Measurements from ENCODE around the gene NPFF. TPM values are rescaled to one million over a fixed set of nuclear protein-coding genes. Genes with fewer than 3 reads are reported as not detected.
"Not testable (repeated sequence)": the region's sequence is repeated elsewhere in the genome, so short reads cannot be mapped to it uniquely, and the experiment has no call there.

The NPFF gene
- total RNA-seq, 1 donor from 2014 or later = not detected

- Mint-ChIP-seq H3K4me1 (peaks cover 3% of the 10 kb centered on the region), H3K27me3 (no peaks in the 10 kb centered on the region), H3K9me3 (no peaks in the 10 kb centered on the region), H3K27ac (no peak overlapping the region), H3K36me3 (ENCODE audit: low read depth) (peaks cover 63% of the 10 kb centered on the region), H3K4me3 (no peak overlapping the region)
- intact Hi-C loops (cut with micrococcal nuclease) = no loop called here
- DNase-seq = no peak
These were observed 24.6 kb downstream of the NPFF start for GRCh38 chr12:53482626-53483168.

DNA sequence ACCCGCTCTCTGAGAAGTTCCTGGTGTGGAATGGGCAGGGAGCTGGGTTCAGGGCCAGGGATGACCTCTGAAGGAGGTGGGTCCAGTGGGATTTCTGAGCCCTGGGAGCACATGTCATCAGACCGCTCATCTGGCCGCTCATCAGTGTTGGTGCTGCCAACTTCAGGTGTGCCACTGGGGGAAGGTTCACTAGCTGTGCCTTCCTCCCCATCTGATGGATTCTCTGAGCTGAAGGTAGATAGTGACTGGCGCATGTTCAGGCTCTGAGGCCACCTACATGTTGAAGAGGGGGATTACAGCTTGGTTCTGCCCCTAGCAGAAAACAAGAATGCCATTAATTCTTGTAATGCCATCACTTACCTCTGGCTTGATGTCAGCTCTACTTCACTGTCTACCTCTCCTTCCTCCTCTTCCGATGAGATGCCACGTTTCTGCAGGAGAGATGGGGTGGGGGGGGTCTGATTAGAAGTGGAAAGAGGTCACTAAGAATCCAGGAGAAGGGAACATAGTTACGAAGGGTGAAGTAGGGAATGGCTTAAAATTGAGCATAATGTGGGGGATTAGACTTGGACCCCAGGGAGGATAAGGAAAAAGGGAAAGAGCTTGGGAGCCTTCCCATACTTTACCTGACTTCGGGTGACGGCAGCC, 25.2 kb downstream of the NPFF start:
- no peak for DNase-seq
- Mint-ChIP-seq H3K36me3 (ENCODE audit: low read depth) (peaks cover 63% of the 10 kb centered on the region), H3K4me1 (no peaks in the 10 kb centered on the region), H3K9me3 (no peaks in the 10 kb centered on the region), H3K27ac (peak overlapping the region; percentile 20), H3K27me3 (no peaks in the 10 kb centered on the region), H3K4me3 (no peak overlapping the region)
- intact Hi-C loops (cut with micrococcal nuclease) = no loop called here

- H3K4me1 Mint-ChIP-seq; DNase-seq; H3K27me3 Mint-ChIP-seq; H3K9me3 Mint-ChIP-seq; intact Hi-C loops (cut with micrococcal nuclease); H3K27ac Mint-ChIP-seq; H3K4me3 Mint-ChIP-seq: not testable (repeated sequence)
- H3K36me3 Mint-ChIP-seq (ENCODE audit: low read depth) = peaks cover 67% of the 10 kb centered on the region
These were observed 25.8 kb downstream of the NPFF start for GRCh38 chr12:53481458-53481857.

DNA sequence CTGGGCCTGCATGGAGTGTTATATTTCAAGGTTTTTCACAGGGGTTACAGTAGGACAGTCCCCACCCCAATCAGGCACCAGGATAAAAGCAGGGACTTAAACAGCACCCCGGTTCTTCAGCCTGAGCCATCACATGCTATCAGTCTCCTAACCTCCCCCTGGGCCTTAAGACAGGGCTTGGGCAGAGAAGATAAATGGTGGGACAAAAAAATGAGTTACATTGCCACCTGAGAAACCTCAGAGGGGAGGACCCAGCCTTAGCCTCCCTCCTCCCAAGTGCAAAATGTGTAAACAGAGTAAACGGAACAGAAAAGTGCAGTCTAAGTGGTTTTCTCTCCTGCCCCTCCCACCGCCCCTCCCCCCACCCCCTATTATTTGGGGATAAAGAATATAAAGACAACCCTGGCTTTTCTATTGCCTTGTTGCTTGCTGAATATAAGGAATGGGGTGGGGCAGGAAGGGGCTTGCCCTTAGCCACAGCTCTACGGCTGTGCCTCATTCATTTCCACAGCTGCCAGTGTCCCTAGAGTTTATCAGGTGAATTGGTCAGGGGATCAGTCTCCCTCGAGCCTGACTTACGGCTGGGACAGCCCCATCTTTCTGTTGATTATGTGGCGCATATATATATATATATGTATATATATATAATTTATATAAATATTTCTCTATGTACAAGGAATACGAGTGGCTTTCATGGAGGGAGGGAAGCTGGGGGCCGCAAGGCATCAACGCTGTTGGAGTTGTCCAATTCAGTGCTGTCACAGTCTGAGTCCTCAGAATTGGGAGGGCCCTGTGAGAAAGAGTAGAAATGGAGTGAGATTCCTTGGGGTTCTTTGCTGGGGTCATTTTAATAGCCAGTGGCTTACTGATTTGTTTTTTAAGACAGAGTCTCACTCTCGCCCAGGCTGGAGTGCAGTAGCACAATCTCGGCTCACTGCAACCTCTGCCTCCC, 26.5 kb downstream of the NPFF start:
- H3K9me3 Mint-ChIP-seq = no peaks in the 10 kb centered on the region
- H3K36me3 Mint-ChIP-seq (ENCODE audit: low read depth) = peaks cover 71% of the 10 kb centered on the region

DNA sequence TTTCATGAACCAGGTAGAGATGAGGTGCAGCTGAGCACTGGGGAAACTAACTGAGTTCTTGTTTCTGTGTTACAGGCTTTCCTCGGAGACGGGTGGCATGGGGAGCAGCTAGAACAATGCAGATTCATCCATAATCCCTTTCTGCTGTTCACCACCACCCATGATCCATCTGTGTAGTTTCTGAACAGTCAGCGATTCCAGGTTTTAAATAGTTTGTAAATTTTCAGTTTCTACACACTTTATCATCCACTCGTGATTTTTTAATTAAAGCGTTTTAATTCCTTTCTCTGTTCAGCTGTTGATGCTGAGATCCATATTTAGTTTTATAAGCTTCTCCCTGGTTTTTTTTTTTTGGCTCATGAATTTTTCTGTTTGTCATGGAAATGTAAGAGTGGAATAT, 28.0 kb downstream of the NPFF start:
- H3K27ac Mint-ChIP-seq = no peak overlapping the region
- H3K4me1 Mint-ChIP-seq = peaks cover 14% of the 10 kb centered on the region
- DNase-seq = no peak
- H3K9me3 Mint-ChIP-seq = no peaks in the 10 kb centered on the region
- peaks cover 72% of the 10 kb centered on the region for H3K36me3 Mint-ChIP-seq (ENCODE audit: low read depth)
- no peaks in the 10 kb centered on the region for H3K27me3 Mint-ChIP-seq
- no peak overlapping the region for H3K4me3 Mint-ChIP-seq
- intact Hi-C loops (cut with micrococcal nuclease) = no loop called here

More for the DNA sequence above, 26.5 kb downstream of the NPFF start:
- Mint-ChIP-seq H3K4me1 (peaks cover 4% of the 10 kb centered on the region), H3K27me3 (no peaks in the 10 kb centered on the region), H3K4me3 (no peak overlapping the region), H3K27ac (no peak overlapping the region)
- intact Hi-C loops (cut with micrococcal nuclease) = no loop called here
- DNase-seq = no peak

GRCh38 chr12:53478865-53479264, 28.4 kb downstream of the NPFF start:
- H3K4me1 Mint-ChIP-seq = peaks cover 18% of the 10 kb centered on the region
- intact Hi-C loops (cut with micrococcal nuclease) = no loop called here
- peaks cover 73% of the 10 kb centered on the region for H3K36me3 Mint-ChIP-seq (ENCODE audit: low read depth)
- DNase-seq = no peak
- H3K9me3 Mint-ChIP-seq = no peaks in the 10 kb centered on the region
- no peak overlapping the region for H3K27ac Mint-ChIP-seq
- H3K27me3 Mint-ChIP-seq = no peaks in the 10 kb centered on the region
- H3K4me3 Mint-ChIP-seq = no peak overlapping the region

GRCh38 chr12:53476769-53477209, 30.5 kb downstream of the NPFF start:
- intact Hi-C loops (cut with micrococcal nuclease) = no loop called here
- Mint-ChIP-seq H3K27ac (no peak overlapping the region), H3K36me3 (ENCODE audit: low read depth) (peaks cover 79% of the 10 kb centered on the region), H3K4me3 (no peak overlapping the region), H3K4me1 (peaks cover 27% of the 10 kb centered on the region), H3K27me3 (no peaks in the 10 kb centered on the region), H3K9me3 (no peaks in the 10 kb centered on the region)
- no peak for DNase-seq

DNA sequence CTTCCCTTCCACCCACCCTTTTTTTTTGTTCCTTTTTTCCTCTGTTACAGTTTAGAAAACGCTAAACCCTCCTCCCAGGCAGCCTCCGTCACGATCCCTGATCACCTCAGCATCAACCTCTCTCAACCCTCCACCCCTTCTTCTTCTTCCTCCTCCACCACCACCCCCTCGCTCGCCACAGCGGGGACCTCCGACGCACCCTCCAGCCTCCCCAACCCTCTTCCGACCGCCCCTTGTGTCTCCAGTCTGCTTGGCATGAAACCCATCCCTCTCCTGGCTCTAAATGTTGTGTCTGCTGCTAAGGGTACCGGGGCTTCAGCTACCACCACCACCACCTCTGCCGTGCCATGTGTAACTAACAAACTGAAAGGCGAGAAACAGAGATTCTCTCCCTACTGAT, 32.5 kb downstream of the NPFF start:
- peak overlapping the region; percentile 7 for H3K4me3 Mint-ChIP-seq
- peaks cover 35% of the 10 kb centered on the region for H3K4me1 Mint-ChIP-seq
- H3K9me3 Mint-ChIP-seq = no peaks in the 10 kb centered on the region
- intact Hi-C loops (cut with micrococcal nuclease) = no loop called here
- DNase-seq = no peak
- H3K36me3 Mint-ChIP-seq (ENCODE audit: low read depth) = peaks cover 82% of the 10 kb centered on the region
- H3K27ac Mint-ChIP-seq = peak overlapping the region; percentile 63
- no peaks in the 10 kb centered on the region for H3K27me3 Mint-ChIP-seq

DNA sequence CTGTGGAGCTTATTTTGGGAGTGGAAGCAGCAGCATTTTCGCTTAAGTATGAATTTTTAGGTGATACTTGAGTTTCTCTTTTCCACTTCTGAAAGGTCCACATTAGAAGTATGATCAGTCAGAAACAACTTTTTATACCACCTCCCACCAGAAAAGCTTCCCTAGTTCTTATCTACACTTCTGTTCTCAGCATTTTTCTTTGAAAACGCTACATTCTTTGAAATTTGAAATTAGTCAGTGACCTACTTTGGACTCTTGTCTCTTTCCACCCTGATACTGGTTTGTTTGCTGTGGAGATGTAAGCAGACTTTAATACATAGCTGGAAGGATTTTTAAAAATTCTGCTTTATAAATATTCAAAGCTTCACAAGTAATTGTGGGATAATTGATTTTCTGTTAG, 33.2 kb downstream of the NPFF start:
- Mint-ChIP-seq H3K4me3 (no peak overlapping the region), H3K27ac (peak overlapping the region; percentile 63), H3K36me3 (ENCODE audit: low read depth) (peaks cover 76% of the 10 kb centered on the region), H3K4me1 (peaks cover 35% of the 10 kb centered on the region), H3K27me3 (no peaks in the 10 kb centered on the region), H3K9me3 (no peaks in the 10 kb centered on the region)
- no peak for DNase-seq
- intact Hi-C loops (cut with micrococcal nuclease) = no loop called here

GRCh38 chr12:53472056-53472582, 35.2 kb downstream of the NPFF start:
- no peaks in the 10 kb centered on the region for H3K27me3 Mint-ChIP-seq
- H3K27ac Mint-ChIP-seq = no peak overlapping the region
- intact Hi-C loops (cut with micrococcal nuclease) = loop anchor here (2.0 kb wide), 1 partner anchor 13 kb away; no protein-coding TSS in a partner anchor
- DNase-seq = no peak
- H3K4me1 Mint-ChIP-seq = peaks cover 35% of the 10 kb centered on the region
- peaks cover 80% of the 10 kb centered on the region for H3K36me3 Mint-ChIP-seq (ENCODE audit: low read depth)
- no peak overlapping the region for H3K4me3 Mint-ChIP-seq
- H3K9me3 Mint-ChIP-seq = no peaks in the 10 kb centered on the region

DNA sequence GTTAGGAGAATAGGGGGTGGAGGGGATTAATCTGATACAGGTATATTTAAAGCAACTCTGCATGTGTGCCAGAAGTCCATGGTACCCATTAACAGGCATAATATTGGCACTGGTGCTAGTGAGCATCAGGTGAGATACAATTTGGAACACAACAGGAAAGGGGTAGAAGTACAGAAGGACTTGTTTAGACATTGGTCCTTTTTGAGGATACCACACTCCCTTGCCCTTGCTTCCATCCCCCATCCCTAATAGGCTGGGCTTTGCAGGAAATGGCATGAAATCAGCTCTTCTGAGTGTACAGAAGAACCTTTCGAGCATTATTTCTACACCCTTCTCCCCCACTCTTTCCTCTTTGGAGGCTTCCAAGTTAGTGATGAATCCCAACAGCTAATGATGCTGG, 39.0 kb downstream of the NPFF start:
- Mint-ChIP-seq H3K36me3 (ENCODE audit: low read depth) (peaks cover 80% of the 10 kb centered on the region), H3K27ac (no peak overlapping the region), H3K4me1 (peaks cover 19% of the 10 kb centered on the region), H3K9me3 (no peaks in the 10 kb centered on the region), H3K27me3 (no peaks in the 10 kb centered on the region), H3K4me3 (no peak overlapping the region)
- no peak for DNase-seq
- intact Hi-C loops (cut with micrococcal nuclease) = no loop called here

DNA sequence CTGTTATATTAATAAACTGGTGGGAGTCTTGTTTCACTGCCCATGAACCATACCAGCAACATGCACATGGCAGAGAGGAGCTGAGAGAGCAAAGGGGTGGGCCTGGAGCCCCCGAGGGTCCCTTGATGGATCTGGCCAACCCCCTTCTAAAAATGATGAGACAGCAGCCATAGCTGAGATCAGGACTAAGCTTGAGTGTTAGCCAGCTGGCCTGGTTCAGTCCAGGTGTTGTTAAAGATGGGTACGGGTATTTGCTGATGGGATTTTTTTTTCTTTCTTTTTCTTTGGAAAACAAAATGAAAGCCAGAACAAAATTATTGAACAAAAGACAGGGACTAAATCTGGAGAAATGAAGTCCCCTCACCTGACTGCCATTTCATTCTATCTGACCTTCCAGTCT, 39.4 kb downstream of the NPFF start:
- Mint-ChIP-seq H3K27ac (no peak overlapping the region), H3K27me3 (no peaks in the 10 kb centered on the region), H3K9me3 (no peaks in the 10 kb centered on the region), H3K4me1 (peaks cover 22% of the 10 kb centered on the region), H3K4me3 (no peak overlapping the region), H3K36me3 (ENCODE audit: low read depth) (peaks cover 82% of the 10 kb centered on the region)
- no peak for DNase-seq
- intact Hi-C loops (cut with micrococcal nuclease) = no loop called here

DNA sequence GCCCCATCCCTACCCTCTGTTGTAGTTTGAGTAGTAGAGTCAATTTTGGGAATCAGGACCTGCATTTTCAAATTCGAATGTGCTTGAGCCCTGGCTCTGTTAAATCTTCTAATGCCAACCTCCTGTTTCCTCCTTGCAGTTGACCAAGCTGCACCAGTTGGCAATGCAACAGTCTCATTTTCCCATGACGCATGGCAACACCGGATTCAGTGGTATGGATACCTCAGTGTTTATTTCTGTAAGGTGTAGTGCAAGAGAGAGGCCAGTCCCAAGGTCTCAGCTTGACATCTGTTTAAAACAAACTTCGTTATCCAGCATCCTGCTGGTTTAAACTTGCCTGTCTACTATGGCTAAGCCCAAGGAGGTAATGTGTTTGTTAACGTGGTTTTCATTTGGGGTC, 40.2 kb downstream of the NPFF start:
- intact Hi-C loops (cut with micrococcal nuclease) = no loop called here
- H3K36me3 Mint-ChIP-seq (ENCODE audit: low read depth) = peaks cover 84% of the 10 kb centered on the region
- no peak overlapping the region for H3K4me3 Mint-ChIP-seq
- H3K9me3 Mint-ChIP-seq = no peaks in the 10 kb centered on the region
- no peak for DNase-seq
- no peaks in the 10 kb centered on the region for H3K27me3 Mint-ChIP-seq
- peaks cover 21% of the 10 kb centered on the region for H3K4me1 Mint-ChIP-seq
- peak overlapping the region; percentile 1 for H3K27ac Mint-ChIP-seq

DNA sequence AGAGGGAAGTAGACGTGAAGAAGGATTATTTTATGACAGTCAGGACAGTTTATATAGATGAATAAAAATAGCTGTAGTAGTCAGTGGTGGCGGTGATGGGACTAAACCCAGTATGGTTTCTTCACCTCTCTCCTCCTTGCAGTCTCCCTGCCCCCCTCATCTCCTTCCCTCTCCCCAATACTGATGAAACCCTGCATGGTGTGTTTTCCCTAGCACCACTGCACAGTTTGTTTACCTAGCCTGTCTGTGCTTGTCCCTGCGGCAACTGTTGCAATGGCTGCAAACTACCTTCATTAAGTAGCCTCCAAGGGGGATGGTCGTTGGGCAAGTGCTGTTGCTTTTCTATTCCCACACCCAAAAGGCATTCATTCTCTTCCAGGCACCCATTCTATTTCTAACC, 40.6 kb downstream of the NPFF start:
- H3K27me3 Mint-ChIP-seq = no peaks in the 10 kb centered on the region
- peaks cover 17% of the 10 kb centered on the region for H3K4me1 Mint-ChIP-seq
- H3K9me3 Mint-ChIP-seq = no peaks in the 10 kb centered on the region
- peaks cover 84% of the 10 kb centered on the region for H3K36me3 Mint-ChIP-seq (ENCODE audit: low read depth)
- intact Hi-C loops (cut with micrococcal nuclease) = no loop called here
- H3K4me3 Mint-ChIP-seq = no peak overlapping the region
- DNase-seq = no peak
- H3K27ac Mint-ChIP-seq = peak overlapping the region; percentile 1
